HUES48 (cell line): ENCODE data around the gene RRP1.
"Not testable (repeated sequence)": the region's sequence is repeated elsewhere in the genome, so short reads cannot be mapped to it uniquely, and the experiment has no call there.

ENCODE experiments used
- H3K27ac ChIP-seq: one replicate; pipeline ENCODE4 v1.7.0; 2013; ENCODE audit warnings: low read depth, low read length, inconsistent platforms
- H3K27me3 ChIP-seq: 2 replicates; pipeline ENCODE4 v1.6.1; 2013; ENCODE audit warnings: mild to moderate bottlenecking, low read length; ENCODE audit not compliant: control insufficient read depth, insufficient read depth
- H3K36me3 ChIP-seq: 2 replicates; pipeline ENCODE4 v1.6.1; 2013; ENCODE audit warnings: low read length; ENCODE audit not compliant: control insufficient read depth, insufficient read depth
- H3K4me1 ChIP-seq: 2 replicates; pipeline ENCODE4 v1.6.1; 2013; ENCODE audit warnings: mild to moderate bottlenecking, low read length; ENCODE audit not compliant: control insufficient read depth, insufficient read depth
- H3K4me3 ChIP-seq: 2 replicates; pipeline ENCODE4 v1.5.1; 2013; ENCODE audit warnings: mild to moderate bottlenecking, low read depth, low read length
- H3K9ac ChIP-seq: 2 replicates; pipeline ENCODE4 v1.6.1; 2013; ENCODE audit warnings: mild to moderate bottlenecking, low read depth, low read length, moderate library complexity
- H3K9me3 ChIP-seq: 2 replicates; pipeline ENCODE4 v1.6.1; 2013; ENCODE audit warnings: low read length; ENCODE audit not compliant: control insufficient read depth, insufficient read depth

Gene RRP1

DNA sequence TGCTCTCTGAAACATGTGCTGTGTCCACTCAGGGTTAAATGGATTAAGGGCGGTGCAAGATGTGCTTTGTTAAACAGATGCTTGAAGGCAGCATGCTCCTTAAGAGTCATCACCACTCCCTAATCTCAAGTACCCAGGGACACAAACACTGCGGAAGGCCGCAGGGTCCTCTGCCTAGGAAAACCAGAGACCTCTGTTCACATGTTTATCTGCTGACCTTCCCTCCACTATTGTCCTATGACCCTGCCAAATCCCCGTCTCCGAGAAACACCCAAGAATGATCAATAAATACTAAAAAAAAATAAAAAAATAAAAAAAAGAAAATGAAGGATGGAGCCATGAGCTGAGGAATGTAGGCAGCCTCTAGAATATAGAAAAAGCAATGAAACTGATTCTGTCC lies 33.4 kb downstream of the RRP1 start:
- H3K36me3 ChIP-seq, H3K27ac ChIP-seq, H3K27me3 ChIP-seq, H3K4me1 ChIP-seq, H3K4me3 ChIP-seq, H3K9ac ChIP-seq, H3K9me3 ChIP-seq: not testable (repeated sequence)

DNA sequence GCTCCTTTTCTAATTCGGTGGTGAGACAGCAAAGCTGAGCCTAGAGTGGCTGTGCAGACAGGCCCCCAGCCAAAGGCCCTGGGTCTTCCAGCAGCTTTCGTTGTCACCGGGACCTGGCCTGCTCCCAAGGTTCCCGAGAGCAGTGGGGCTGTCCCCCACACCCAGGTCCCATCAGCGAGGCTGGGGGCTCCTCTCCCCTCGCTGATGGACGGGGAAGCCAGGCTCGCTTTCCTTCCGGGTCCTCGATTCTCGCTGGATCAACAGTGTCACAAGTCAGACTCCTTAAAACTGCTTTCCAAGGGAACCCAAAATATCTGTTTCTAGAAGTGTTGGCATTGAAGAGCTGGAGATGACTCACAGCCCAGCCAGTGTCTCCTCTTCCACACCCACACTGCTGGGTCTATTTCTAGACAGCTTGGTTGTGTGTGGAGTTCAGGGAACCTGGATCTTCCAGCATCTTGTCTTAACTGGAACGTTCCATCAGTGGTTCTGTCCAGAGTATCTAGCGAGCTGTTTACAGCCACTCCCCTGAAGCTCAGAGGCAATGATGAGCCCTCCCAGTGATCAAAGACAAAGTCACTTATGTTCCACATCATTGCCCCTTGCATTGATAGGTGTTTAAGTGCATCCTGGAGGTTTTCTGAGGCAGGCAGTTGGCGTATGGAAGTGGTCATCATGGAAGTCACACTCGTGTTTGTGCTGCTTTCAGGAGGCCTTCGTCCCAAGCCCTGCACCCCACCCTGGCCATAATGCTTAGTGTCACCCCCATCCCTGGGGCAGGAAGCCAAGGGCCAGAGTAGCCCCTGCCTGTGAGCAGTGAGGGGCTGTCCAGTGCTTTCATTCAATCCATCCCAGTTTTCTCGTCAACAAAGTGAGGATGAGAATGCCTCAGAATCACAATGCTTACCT lies 35.2 kb downstream of the RRP1 start:
- Histone ChIP-seq H3K4me1 (peaks cover 6% of the 10 kb centered on the region; the same call in 1 of the 2 replicates), H3K4me3 (no peak overlapping the region), H3K9me3 (peaks cover 3% of the 10 kb centered on the region; the same call in 1 of the 2 replicates), H3K9ac (no peak overlapping the region), H3K36me3 (no peaks in the 10 kb centered on the region), H3K27me3 (no peaks in the 10 kb centered on the region), H3K27ac (no peak overlapping the region)

- Histone ChIP-seq H3K9ac (no peak overlapping the region), H3K27ac (no peak overlapping the region), H3K4me1 (peaks cover 6% of the 10 kb centered on the region; the same call in 1 of the 2 replicates), H3K9me3 (peaks cover 3% of the 10 kb centered on the region; the same call in 1 of the 2 replicates), H3K36me3 (no peaks in the 10 kb centered on the region), H3K4me3 (no peak overlapping the region), H3K27me3 (no peaks in the 10 kb centered on the region)
These were observed 36.0 kb downstream of the RRP1 start for GRCh38 chr21:43825242-43825935.

DNA sequence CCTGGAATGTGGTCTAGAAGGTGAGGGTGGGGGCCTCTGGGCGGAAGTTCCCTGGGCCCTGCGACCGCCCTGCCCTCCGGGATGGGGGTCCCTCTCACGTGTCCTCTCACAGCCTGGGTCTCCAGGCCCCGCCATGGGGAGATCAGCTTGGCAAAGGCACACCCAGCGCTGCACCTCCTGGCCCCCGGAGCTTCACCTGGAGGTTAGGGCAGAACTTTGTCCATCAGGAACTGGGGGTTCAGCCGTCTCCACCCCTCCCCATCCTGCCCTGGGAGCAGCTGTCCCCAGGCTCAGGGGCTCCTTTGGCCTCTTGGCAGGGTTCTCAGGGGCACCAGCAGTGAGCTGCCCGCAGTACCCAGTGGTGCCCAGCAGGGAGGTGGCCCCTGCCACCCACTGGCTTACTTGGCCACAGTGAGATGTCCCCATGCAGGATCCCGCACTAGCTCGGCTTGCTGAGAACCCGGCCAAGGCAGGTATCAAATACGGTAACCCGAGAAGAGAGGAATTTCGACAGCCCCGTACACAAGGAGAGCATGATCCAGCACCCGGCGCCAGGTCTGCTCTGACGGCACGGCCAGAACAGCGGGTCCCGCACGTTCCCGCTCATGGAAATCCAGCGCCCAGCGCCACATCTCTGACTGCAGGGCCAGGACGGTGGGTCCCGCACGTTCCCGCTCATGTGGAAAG lies 36.7 kb downstream of the RRP1 start:
- no peak overlapping the region for H3K27ac ChIP-seq

DNA sequence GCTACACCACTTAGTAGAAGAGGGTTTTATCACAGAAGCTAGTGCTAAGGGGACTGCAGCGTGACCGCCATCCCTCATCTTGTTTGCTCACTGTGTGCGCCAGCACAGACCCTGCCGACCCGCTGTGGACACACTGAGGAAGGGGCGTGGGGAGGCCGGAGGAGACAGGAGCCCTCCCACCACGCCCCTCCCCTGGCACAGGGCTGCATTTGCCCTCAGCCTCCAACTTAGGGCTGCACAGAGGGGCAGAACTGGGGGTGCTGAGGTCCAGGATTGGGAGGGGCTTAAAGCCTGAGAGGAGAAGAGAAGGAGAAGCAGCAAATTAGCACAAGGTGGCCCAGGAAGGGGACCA lies 37.2 kb downstream of the RRP1 start:
- H3K27ac ChIP-seq = no peak overlapping the region
- peaks cover 6% of the 10 kb centered on the region; the same call in 1 of the 2 replicates for H3K4me1 ChIP-seq

More for the DNA sequence above, 36.7 kb downstream of the RRP1 start:
- no peak overlapping the region for H3K4me3 ChIP-seq
- no peaks in the 10 kb centered on the region for H3K27me3 ChIP-seq
- H3K4me1 ChIP-seq = peaks cover 6% of the 10 kb centered on the region; the same call in 1 of the 2 replicates
- no peaks in the 10 kb centered on the region for H3K36me3 ChIP-seq
- peaks cover 1% of the 10 kb centered on the region; the same call in 1 of the 2 replicates for H3K9me3 ChIP-seq
- no peak overlapping the region for H3K9ac ChIP-seq

GRCh38 chr21:43827015-43827611 lies 37.7 kb downstream of the RRP1 start:
- H3K27ac ChIP-seq = no peak overlapping the region
- H3K4me3 ChIP-seq = no peak overlapping the region
- no peaks in the 10 kb centered on the region for H3K27me3 ChIP-seq
- H3K36me3 ChIP-seq = no peaks in the 10 kb centered on the region
- peaks cover 6% of the 10 kb centered on the region; the same call in 1 of the 2 replicates for H3K4me1 ChIP-seq
- no peak overlapping the region for H3K9ac ChIP-seq
- no peaks in the 10 kb centered on the region for H3K9me3 ChIP-seq

More for the DNA sequence above, 37.2 kb downstream of the RRP1 start:
- Histone ChIP-seq H3K27me3 (no peaks in the 10 kb centered on the region), H3K4me3 (no peak overlapping the region), H3K9me3 (no peaks in the 10 kb centered on the region), H3K9ac (no peak overlapping the region), H3K36me3 (no peaks in the 10 kb centered on the region)

GRCh38 chr21:43829161-43829560 lies 39.8 kb downstream of the RRP1 start:
- Histone ChIP-seq H3K27ac (no peak overlapping the region), H3K36me3 (no peaks in the 10 kb centered on the region), H3K4me3 (no peak overlapping the region), H3K4me1 (peaks cover 6% of the 10 kb centered on the region; the same call in 1 of the 2 replicates), H3K9me3 (no peaks in the 10 kb centered on the region), H3K9ac (no peak overlapping the region), H3K27me3 (no peaks in the 10 kb centered on the region)

DNA sequence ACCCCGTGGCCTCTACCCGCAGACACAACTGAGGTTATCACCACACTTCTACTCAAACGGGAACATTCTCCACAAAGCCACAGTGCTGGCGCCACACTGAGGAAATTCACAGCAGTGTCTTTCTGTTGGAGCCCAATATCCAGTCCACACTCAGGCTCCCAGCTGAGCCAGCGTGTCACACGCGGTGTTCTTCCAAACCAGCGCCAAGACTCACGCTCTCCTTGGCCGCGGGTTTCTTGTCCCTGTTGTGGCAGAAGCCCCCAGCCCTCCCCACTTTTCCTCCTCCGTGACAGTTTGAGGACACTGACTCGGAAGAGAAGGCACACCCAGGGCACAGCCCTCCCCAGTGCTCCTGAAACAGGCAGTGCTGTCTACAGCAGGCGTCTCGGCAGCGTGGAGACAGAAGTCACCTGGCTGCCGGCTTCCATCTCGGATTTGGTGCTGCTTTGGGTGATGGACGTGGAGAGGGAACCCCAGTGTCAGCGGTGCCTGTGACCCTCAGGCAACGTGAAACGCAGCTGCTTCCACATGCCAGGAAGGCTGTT lies 40.3 kb downstream of the RRP1 start:
- Histone ChIP-seq H3K27me3 (no peaks in the 10 kb centered on the region), H3K27ac (no peak overlapping the region), H3K36me3 (no peaks in the 10 kb centered on the region), H3K9ac (no peak overlapping the region), H3K4me3 (no peak overlapping the region), H3K9me3 (no peaks in the 10 kb centered on the region), H3K4me1 (peaks cover 6% of the 10 kb centered on the region; the same call in 1 of the 2 replicates)

- Histone ChIP-seq H3K9me3 (no peaks in the 10 kb centered on the region), H3K4me3 (no peak overlapping the region), H3K4me1 (no peaks in the 10 kb centered on the region), H3K27me3 (no peaks in the 10 kb centered on the region), H3K9ac (no peak overlapping the region), H3K27ac (no peak overlapping the region), H3K36me3 (no peaks in the 10 kb centered on the region)
These were observed 42.8 kb downstream of the RRP1 start for GRCh38 chr21:43832158-43832550.

- H3K4me3 ChIP-seq = no peak overlapping the region
- no peaks in the 10 kb centered on the region for H3K4me1 ChIP-seq
- no peaks in the 10 kb centered on the region for H3K27me3 ChIP-seq
- no peak overlapping the region for H3K9ac ChIP-seq
- no peak overlapping the region for H3K27ac ChIP-seq
- no peaks in the 10 kb centered on the region for H3K36me3 ChIP-seq
- H3K9me3 ChIP-seq = no peaks in the 10 kb centered on the region
These were observed 43.3 kb downstream of the RRP1 start for GRCh38 chr21:43832648-43833047.
